GM18858 (cell line): Measurements from ENCODE around the gene SAMHD1.
"Not testable (repeated sequence)": the region's sequence is repeated elsewhere in the genome, so short reads cannot be mapped to it uniquely, and the experiment has no call there.

Source experiments
- ATAC-seq: cut with Tn5 transposase; IDR thresholded peaks from one replicate; pipeline ENCODE4 v1.9.1; 2021; ENCODE audit not compliant: unreplicated experiment

SAMHD1 gene

DNA sequence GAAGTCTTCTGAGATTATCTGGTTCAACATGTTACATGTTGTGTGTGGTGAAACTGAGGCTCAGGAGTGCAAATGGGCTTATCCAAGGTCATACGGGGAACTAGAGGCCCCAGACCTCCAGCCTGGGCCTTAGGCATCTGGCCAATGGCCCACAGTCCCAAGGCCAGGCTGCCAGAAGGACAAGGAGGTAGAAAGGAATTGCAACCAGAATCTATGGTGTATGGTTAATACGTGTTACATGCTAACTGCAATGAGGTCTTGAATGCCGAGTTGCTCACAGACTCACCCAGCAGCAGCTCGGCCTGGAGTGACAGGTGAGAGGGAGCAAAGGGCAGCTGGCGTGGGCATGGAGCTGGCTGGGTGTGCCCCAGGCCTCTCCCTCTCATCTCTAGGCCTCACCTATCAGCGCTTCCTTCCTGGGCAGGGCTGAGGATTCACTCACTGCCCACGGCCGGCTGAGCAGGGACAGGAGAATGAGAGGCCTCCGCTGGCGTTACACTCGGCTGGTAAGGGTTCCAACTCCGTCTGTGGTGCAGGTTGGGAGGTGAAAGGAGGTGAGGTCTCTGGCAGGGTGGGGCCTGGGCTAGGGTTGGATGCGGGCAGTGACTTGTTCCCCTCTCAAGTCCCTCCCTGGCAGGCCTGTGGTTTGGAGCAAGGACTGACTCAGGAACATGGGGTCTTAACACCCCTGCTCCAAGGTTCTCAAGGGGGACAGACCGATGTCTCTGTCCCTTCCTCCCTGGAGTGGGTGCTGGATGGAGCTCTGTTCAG lies 75.6 kb downstream of the SAMHD1 start, which contains the start of gene TLDC2:
TSS of gene TLDC2 (plus strand) at position 437 of the 771 bp plus-strand sequence. CDS start at position 474, 37 bp downstream.
- ATAC-seq: no peak

DNA sequence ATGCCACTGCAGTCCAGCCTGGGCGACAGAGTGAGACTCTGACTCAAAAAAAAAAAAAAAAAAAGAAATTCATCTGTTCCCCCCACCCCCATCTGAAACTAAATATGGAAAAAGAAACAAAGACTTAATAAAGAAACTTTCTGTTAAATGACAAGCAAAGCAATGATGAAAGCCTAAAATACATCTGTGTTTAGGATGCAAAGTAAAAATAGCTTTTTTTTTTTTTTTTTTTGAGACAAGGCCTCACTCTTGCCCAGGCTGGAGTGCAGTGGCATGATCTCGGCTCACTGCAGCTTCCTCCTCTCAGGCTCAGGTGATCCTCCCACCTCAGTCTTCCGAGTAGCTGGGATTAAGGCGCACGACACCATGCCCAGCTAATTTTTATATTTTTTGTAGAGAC lies 76.4 kb downstream of the SAMHD1 start:
- ATAC-seq: not testable (repeated sequence)

DNA sequence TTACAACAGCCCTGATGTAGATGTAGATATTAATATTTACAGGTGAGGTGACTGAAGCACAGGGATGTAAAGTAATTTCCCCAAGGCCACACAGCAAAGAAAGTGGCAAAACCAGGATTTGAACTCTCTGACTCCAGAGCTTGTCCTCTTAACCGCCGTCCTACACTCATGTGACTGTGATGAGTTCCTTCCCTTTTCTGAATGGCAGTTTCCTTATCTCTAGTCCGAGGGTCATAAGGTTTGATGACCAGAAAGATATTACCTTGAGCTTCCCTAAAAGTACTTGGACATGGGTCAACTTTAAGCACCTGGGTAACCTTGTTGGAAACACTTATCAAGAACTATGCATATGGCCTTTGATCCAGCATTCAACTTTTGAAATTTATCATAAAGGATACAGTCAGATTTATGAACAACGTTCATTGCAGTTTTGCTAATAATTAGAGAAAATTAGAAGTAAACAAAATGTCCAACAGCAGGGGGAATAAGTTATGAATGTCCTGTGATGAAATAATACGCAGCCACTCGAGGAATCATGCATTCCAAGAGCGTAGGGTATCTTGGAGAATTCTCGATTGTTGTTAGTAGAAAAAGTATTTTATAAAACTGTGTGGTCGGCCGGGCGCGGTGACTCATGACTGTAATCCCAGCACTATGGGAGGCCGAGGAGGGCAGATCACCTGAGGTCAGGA lies 77.9 kb downstream of the SAMHD1 start:
- no peak for ATAC-seq

- no peak for ATAC-seq
Observed at GRCh38 chr20:36872852-36873251, 78.7 kb downstream of the SAMHD1 start.

- ATAC-seq: no peak
Observed at GRCh38 chr20:36871640-36872570, 79.6 kb downstream of the SAMHD1 start.

DNA sequence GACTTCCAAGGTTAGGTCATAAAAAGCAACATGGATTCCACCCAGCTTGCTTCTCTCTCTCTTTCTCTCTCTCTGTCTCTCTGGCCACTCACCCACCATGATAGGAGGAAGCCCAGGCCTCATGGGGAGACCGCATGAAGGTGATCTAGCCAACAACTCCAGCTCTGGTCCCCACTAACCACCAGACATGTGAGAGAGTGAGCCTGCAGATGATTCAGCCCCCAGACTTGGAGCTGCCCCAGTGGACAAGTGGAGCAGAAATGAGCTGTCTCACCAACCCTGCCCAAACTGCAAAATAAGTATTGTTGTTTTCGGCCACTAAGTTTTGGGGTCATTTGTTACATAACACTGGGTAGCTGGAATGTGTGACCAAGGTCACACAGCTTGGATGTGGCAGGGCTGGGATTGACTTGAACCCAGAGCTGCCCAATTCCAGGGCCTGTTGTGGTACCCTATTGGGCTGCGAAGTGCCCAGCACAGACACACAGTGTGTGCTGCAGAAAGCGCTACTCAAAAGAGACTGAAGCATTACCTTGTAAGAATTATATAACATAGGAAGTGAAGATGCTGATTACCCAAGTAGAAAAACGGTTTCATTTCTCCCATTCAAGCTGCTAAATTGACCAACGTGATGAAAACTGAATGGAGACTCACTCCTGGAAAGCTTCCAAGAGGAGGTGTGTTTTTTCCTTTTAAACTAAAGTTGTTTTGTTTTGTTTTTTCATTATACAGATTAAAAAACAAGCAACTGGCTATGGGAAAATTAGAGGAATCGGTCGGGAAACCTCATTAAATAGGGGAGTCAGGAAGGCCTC lies 84.6 kb downstream of the SAMHD1 start:
- ATAC-seq: no peak

- no peak for ATAC-seq
Observed at GRCh38 chr20:36866164-36866563, 85.3 kb downstream of the SAMHD1 start.

DNA sequence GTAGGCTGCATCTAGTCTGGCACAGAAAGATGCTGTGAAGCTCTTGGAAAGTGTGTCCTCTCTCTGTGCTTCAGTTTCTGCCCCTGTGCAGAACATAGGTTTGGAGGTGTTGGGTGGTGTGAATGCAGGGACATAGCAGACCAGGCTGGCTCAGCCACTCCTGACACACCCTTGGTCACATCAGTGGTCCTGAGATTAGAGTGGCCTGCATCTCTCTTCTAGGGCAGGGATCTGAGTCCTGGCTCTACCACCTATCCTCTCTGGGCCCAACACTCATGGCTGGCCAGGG lies 85.7 kb downstream of the SAMHD1 start:
- no peak for ATAC-seq

DNA sequence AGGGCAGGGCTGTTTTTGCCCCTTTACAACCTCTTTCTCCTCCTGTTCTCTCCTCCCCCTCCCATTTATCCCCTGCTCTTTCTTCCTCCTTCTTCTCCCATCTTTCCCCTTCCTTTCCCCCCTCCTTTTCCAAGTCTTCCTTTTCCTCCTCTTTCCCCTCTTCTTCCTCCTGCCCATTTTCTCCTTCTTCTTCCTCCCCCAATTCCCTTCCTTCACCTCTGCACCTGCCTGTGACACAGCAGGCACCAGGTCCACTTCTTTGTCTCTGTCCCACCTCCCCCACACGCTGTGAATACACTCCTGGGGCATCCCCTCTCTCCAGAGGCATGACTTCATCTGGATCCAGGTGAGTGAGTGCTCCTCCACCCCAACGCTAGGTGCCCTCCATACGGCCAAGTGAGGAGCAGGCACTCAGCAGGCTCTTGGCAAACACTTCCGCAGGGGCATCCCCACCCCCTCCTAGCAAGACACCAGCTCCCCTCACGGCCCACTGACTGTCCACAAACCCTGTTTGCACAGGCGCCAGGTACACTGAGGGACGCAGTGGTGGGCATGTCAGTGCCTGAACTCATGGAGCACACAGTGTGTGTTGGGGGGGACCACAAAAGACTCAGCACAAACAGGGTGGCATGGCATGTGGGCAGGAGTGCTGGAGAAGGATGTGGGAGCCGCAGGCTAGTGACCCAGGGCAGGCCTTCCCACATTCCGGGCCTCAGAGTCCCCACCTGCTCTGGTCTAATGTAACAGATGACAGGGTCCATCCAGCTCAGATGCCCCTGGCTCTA lies 86.2 kb downstream of the SAMHD1 start:
- ATAC-seq: no peak

DNA sequence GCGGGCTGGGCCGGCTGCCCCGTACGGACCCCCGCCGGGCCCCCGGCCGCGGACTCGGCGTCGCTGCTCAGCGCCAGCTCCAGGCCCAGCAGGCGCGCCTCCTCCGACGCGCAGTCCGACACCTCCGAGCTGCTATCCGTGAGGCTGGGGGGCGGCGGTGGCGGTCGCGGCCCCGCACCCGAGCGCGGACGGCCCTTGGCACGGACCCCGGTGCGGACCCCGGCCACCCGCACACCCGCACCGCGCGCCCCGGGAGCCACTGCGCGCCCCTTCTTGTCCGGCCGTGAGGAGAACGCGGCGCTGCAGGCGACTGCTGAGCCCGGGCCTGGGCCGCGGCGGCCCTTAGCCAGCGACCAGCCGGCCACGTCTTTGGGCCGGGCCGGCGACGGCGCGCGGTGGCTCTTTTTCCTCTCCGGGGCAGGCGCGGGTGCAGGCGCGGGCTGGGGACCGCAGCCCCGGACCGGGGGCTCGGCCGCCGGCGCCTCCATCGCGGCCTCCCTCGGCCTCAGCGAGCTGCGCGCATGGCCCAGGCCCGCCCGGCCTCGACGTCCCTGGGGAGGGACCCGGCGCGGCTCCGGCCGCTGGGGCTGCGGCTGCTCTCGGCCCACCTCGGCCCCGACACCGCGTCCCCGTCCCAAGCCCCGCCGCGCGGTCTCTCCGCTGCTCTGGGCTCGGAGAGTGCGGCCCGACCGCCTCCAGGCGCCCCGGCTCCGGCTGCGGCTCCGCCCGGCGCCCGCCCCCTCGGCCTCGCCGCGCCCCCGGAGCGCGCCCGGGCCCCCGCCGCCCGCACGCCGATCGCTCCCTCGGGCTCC lies 88.4 kb downstream of the SAMHD1 start:
- peak; percentile 30 for ATAC-seq

- no peak for ATAC-seq
Observed at GRCh38 chr20:36861875-36862801, 89.4 kb downstream of the SAMHD1 start.

GRCh38 chr20:36861625-36861874 lies 90.0 kb downstream of the SAMHD1 start:
- ATAC-seq: no peak

GRCh38 chr20:36860811-36861624 lies 90.5 kb downstream of the SAMHD1 start:
- no peak for ATAC-seq

GRCh38 chr20:36860339-36860738 lies 91.2 kb downstream of the SAMHD1 start:
- no peak for ATAC-seq

- ATAC-seq: no peak
Observed at GRCh38 chr20:36859700-36860330, 91.7 kb downstream of the SAMHD1 start.

- ATAC-seq: no peak
Observed at GRCh38 chr20:36859282-36859555, 92.3 kb downstream of the SAMHD1 start.
